Trophoblast cell (in vitro differentiated cells and primary cell): Measurements from ENCODE around the gene ZSWIM6.

Experiments
- DNase-seq, 2 donors: peaks; one replicate each; pipeline ENCODE4 v3.0.0-alpha.2; 2016
- H2AFZ ChIP-seq: 2 replicates; pipeline ENCODE4 v1.6.1; 2013; ENCODE audit warnings: low read length, moderate library complexity, mild to moderate bottlenecking; ENCODE audit not compliant: insufficient read depth, poor library complexity
- H2AK5ac ChIP-seq: 2 replicates; pipeline ENCODE4 v1.6.1; 2013; ENCODE audit warnings: mild to moderate bottlenecking, low read length
- H2BK120ac ChIP-seq: 2 replicates; pipeline ENCODE4 v1.6.1; 2013; ENCODE audit warnings: low read length, mild to moderate bottlenecking, moderate library complexity; ENCODE audit not compliant: insufficient read depth, poor library complexity
- H2BK12ac ChIP-seq: 2 replicates; pipeline ENCODE4 v1.6.1; 2013; ENCODE audit warnings: mild to moderate bottlenecking, low read length, moderate library complexity
- H2BK5ac ChIP-seq: 2 replicates; pipeline ENCODE4 v1.6.1; 2013; ENCODE audit warnings: low read length, low read depth, moderate library complexity, mild to moderate bottlenecking; ENCODE audit not compliant: poor library complexity
- H3K14ac ChIP-seq: 2 replicates; pipeline ENCODE4 v1.6.1; 2013; ENCODE audit warnings: mild to moderate bottlenecking, low read length
- H3K18ac ChIP-seq: 2 replicates; pipeline ENCODE4 v1.6.1; 2013; ENCODE audit warnings: mild to moderate bottlenecking, low read length
- H3K23ac ChIP-seq: 2 replicates; pipeline ENCODE4 v1.6.1; 2013; ENCODE audit warnings: low read length
- H3K27ac ChIP-seq: 2 replicates; pipeline ENCODE4 v1.5.1; 2013; ENCODE audit warnings: low read depth, mild to moderate bottlenecking, inconsistent platforms, low read length, moderate library complexity
- H3K27me3 ChIP-seq: 2 replicates; pipeline ENCODE4 v1.6.1; 2013; ENCODE audit warnings: inconsistent platforms, mild to moderate bottlenecking, low read length, moderate library complexity; ENCODE audit not compliant: insufficient read depth
- H3K36me3 ChIP-seq, 2 experiments: 1 replicate in 1 of 2; 2 replicates in 1 of 2; pipeline ENCODE4 v1.6.1; 2013; ENCODE audit warnings: low read length in 2 of 2, mild to moderate bottlenecking in 2 of 2, moderate library complexity in 1 of 2; ENCODE audit not compliant: insufficient read depth in 2 of 2, control insufficient read depth in 1 of 2
- H3K4ac ChIP-seq: 2 replicates; pipeline ENCODE4 v1.6.1; 2013; ENCODE audit warnings: low read depth, mild to moderate bottlenecking, low read length, moderate library complexity
- H3K4me1 ChIP-seq, 2 experiments: 1 replicate in 1 of 2; 2 replicates in 1 of 2; pipeline ENCODE4 v1.6.1; 2013; ENCODE audit warnings: low read length in 2 of 2, mild to moderate bottlenecking in 2 of 2, moderate library complexity in 1 of 2; ENCODE audit not compliant: insufficient read depth in 2 of 2, control insufficient read depth in 1 of 2
- H3K4me2 ChIP-seq: 2 replicates; pipeline ENCODE4 v1.6.1; 2013; ENCODE audit warnings: inconsistent platforms, mild to moderate bottlenecking, low read length, moderate library complexity
- H3K4me3 ChIP-seq: 2 replicates; pipeline ENCODE4 v1.5.1; 2013; ENCODE audit warnings: mild to moderate bottlenecking, low read depth, low read length, inconsistent platforms
- H3K79me1 ChIP-seq: one replicate; pipeline ENCODE4 v1.6.1; 2013; ENCODE audit warnings: low read length
- H3K79me2 ChIP-seq: 2 replicates; pipeline ENCODE4 v1.6.1; 2013; ENCODE audit warnings: low read length, mild to moderate bottlenecking; ENCODE audit not compliant: control insufficient read depth, insufficient read depth, poor library complexity
- H3K9ac ChIP-seq: 2 replicates; pipeline ENCODE4 v1.6.1; 2013; ENCODE audit warnings: mild to moderate bottlenecking, low read length
- H3K9me3 ChIP-seq: 2 replicates; pipeline ENCODE4 v1.6.1; 2013; ENCODE audit warnings: low read depth, mild to moderate bottlenecking, control low read depth, inconsistent platforms, low read length; ENCODE audit not compliant: insufficient read depth
- H4K12ac ChIP-seq: 2 replicates; pipeline ENCODE4 v1.6.1; 2013; ENCODE audit warnings: low read depth, mild to moderate bottlenecking, low read length, moderate library complexity
- H4K8ac ChIP-seq: 2 replicates; pipeline ENCODE4 v1.6.1; 2013; ENCODE audit warnings: low read depth, mild to moderate bottlenecking, low read length, moderate library complexity
- H4K91ac ChIP-seq: one replicate; pipeline ENCODE4 v1.6.1; 2013; ENCODE audit warnings: low read depth, mild to moderate bottlenecking, low read length, moderate library complexity
- WGBS: extraction: QIAGEN DNeasy Blood & Tissue Kit; methylation state at CpG from one replicate; pipeline ENCODE4 v1.1.7; 2013; ENCODE audit warnings: missing lambda C conversion rate; ENCODE audit not compliant: insufficient read length, insufficient coverage; ENCODE audit errors: extremely low coverage; 5-methylcytosine and 5-hydroxymethylcytosine counted together

ZSWIM6 gene

DNA sequence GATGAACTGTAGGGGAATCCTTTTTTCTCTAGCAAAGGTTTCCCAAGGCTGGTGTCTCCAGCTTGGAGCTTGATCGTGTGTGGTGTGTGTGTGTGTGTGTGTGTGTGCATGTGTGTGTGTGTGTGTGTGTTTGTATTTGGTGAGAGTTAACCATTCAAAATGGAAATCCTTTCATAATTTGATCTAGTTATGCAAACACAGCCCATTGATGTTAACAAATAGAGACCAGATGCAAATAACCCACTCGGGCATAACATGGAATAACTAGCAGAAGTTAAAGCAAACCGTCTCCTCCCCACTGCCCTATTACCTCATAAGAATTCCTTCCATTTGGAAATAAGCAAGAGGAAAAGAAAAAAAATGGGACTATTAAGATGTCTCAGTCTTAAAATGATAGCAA lies 24.9 kb upstream of the ZSWIM6 start:
- no CpG with 5 or more reads among the region's 3 CpGs for WGBS
- Histone ChIP-seq H2BK120ac (no peak overlapping the region), H3K18ac (no peak overlapping the region), H4K91ac (no peak overlapping the region), H3K4me1 (peaks cover 11 to 22% of the 10 kb centered on the region in 2 experiments), H3K27me3 (no peaks in the 10 kb centered on the region), H3K14ac (no peak overlapping the region), H3K79me2 (no peaks in the 10 kb centered on the region), H3K23ac (no peak overlapping the region), H2BK12ac (no peak overlapping the region), H3K79me1 (no peaks in the 10 kb centered on the region), H3K9me3 (no peaks in the 10 kb centered on the region), H3K9ac (no peak overlapping the region), H4K12ac (no peak overlapping the region), H3K4me2 (no peak overlapping the region), H3K36me3 (no peaks in the 10 kb centered on the region), H3K4me3 (no peak overlapping the region), H4K8ac (no peak overlapping the region), H3K4ac (no peak overlapping the region), H2BK5ac (no peak overlapping the region), H2AK5ac (no peak overlapping the region), H3K27ac (no peak overlapping the region), H2AFZ (no peak overlapping the region)
- DNase-seq: no peak

DNA sequence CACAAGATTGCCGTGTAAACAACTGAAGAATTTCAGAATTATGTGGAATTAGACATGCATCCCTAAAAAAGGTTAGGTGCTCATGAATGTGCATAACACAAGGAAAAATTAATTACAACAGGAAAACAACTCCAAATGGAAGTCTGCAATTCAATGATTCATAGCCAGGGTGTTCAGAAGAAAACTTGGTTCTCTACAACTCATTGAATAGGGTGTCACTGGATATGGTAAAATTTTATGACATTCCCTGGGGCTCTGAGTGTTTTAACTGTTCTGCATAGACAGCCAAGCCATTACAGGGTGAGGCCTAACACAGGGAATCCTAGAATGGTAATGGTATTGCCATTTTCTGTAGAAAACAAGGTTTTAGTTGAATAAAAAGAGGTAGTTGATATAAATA lies 24.4 kb upstream of the ZSWIM6 start:
- Histone ChIP-seq H3K36me3 (no peaks in the 10 kb centered on the region), H2BK120ac (no peak overlapping the region), H3K27ac (no peak overlapping the region), H4K12ac (no peak overlapping the region), H4K8ac (no peak overlapping the region), H2AFZ (no peak overlapping the region), H3K79me1 (no peaks in the 10 kb centered on the region), H2AK5ac (no peak overlapping the region), H3K14ac (no peak overlapping the region), H3K18ac (no peak overlapping the region), H3K4ac (no peak overlapping the region), H3K23ac (no peak overlapping the region), H2BK5ac (no peak overlapping the region), H3K4me2 (no peak overlapping the region), H3K4me3 (no peak overlapping the region), H3K27me3 (no peaks in the 10 kb centered on the region), H2BK12ac (no peak overlapping the region), H3K9me3 (no peaks in the 10 kb centered on the region), H4K91ac (no peak overlapping the region), H3K4me1 (peaks cover 9 to 17% of the 10 kb centered on the region in 2 experiments), H3K9ac (no peak overlapping the region), H3K79me2 (no peaks in the 10 kb centered on the region)
- no CpG with 5 or more reads among the region's 1 CpG for WGBS
- DNase-seq: no peak

DNA sequence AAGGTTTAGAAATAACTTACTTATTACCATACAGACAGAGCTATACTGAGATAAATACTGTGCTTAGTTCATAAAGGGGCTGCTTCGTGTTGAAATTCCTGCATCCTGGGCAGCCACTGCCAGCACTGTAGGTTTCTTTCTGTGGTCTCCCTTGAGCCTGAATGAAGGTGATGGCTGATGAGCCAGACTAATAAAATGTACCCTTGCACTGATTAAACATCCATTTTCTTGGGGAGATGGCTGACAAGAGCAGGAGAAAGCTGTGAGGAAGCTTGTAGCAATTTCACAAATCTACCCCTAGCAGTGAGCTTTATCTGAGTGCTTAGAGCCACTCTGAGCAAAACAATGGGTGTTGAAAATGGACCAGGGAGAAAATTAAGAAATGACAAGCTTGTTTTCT lies 23.3 kb upstream of the ZSWIM6 start:
- no CpG with 5 or more reads among the region's 1 CpG for WGBS
- Histone ChIP-seq H2BK120ac (no peak overlapping the region), H4K8ac (no peak overlapping the region), H4K91ac (no peak overlapping the region), H3K36me3 (no peaks in the 10 kb centered on the region), H3K79me2 (no peaks in the 10 kb centered on the region), H2BK5ac (no peak overlapping the region), H3K18ac (no peak overlapping the region), H3K27ac (no peak overlapping the region), H3K4me1 (peaks cover 9 to 15% of the 10 kb centered on the region in 2 experiments), H4K12ac (no peak overlapping the region), H2AFZ (no peak overlapping the region), H3K9ac (no peak overlapping the region), H2BK12ac (no peak overlapping the region), H3K79me1 (no peaks in the 10 kb centered on the region), H3K27me3 (no peaks in the 10 kb centered on the region), H3K23ac (no peak overlapping the region), H3K4me2 (no peak overlapping the region), H3K9me3 (no peaks in the 10 kb centered on the region), H3K4me3 (no peak overlapping the region), H3K4ac (no peak overlapping the region), H2AK5ac (no peak overlapping the region), H3K14ac (no peak overlapping the region)
- no peak for DNase-seq

DNA sequence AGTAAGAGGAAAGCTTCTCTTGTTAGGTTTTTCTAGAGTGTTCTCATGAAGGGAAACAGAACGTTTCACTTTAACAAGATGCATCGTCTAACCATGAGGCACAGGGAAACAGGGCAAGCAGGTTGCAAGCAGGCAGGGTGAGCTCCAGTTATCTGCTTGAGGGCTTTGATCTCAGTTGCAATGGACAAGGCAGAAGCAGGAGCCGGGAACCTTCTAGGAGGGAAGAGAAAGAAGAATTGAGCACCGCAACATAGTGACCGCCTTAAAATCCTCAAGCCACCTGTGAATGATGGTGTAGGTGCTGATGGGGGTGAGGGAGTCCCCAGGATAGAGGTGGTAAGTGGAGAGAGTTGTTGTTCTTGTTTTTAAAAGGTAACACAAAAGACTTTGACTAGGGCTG lies 22.9 kb upstream of the ZSWIM6 start:
- no peak overlapping the region for H2BK120ac ChIP-seq
- no peak overlapping the region for H3K4me2 ChIP-seq
- no peak overlapping the region for H3K18ac ChIP-seq
- H3K36me3 ChIP-seq: no peaks in the 10 kb centered on the region
- no peak overlapping the region for H3K4ac ChIP-seq
- no peak overlapping the region for H3K23ac ChIP-seq
- no peak for DNase-seq
- H2BK5ac ChIP-seq: no peak overlapping the region
- no CpG with 5 or more reads among the region's 5 CpGs for WGBS
- no peak overlapping the region for H3K27ac ChIP-seq
- H3K14ac ChIP-seq: no peak overlapping the region
- H3K27me3 ChIP-seq: no peaks in the 10 kb centered on the region
- H3K9me3 ChIP-seq: no peaks in the 10 kb centered on the region
- no peak overlapping the region for H3K4me3 ChIP-seq
- H3K9ac ChIP-seq: no peak overlapping the region
- no peak overlapping the region for H2AK5ac ChIP-seq
- H2AFZ ChIP-seq: no peak overlapping the region
- H3K4me1 ChIP-seq: peaks cover 9 to 17% of the 10 kb centered on the region in 2 experiments
- H2BK12ac ChIP-seq: no peak overlapping the region
- no peaks in the 10 kb centered on the region for H3K79me2 ChIP-seq
- H4K91ac ChIP-seq: no peak overlapping the region
- H3K79me1 ChIP-seq: no peaks in the 10 kb centered on the region
- H4K12ac ChIP-seq: no peak overlapping the region
- H4K8ac ChIP-seq: no peak overlapping the region
